Activated CD4-positive, alpha-beta T cell treated with anti-CD3 and anti-CD28 coated beads for 1 hour (primary cell): ENCODE data around the gene ZCCHC2.

Source experiments
- DNase-seq: peaks from one replicate; pipeline ENCODE4 v3.0.0-alpha.2; 2020

ZCCHC2 gene

GRCh38 chr18:62611453-62612288 is 88.8 kb downstream of the ZCCHC2 start:
- no peak for DNase-seq

- no peak for DNase-seq
Measured at GRCh38 chr18:62612289-62612645, 89.4 kb downstream of the ZCCHC2 start.

GRCh38 chr18:62612776-62613175 is 90.0 kb downstream of the ZCCHC2 start:
- no peak for DNase-seq

GRCh38 chr18:62614494-62614893 is 91.7 kb downstream of the ZCCHC2 start:
- no peak for DNase-seq

GRCh38 chr18:62616331-62616805 is 93.5 kb downstream of the ZCCHC2 start:
- no peak for DNase-seq

- no peak for DNase-seq
Measured at GRCh38 chr18:62617793-62618591, 95.2 kb downstream of the ZCCHC2 start.

- DNase-seq, result no peak
Measured at GRCh38 chr18:62618735-62619134, 95.9 kb downstream of the ZCCHC2 start.

- DNase-seq, result no peak
Measured at GRCh38 chr18:62621546-62621945, 98.7 kb downstream of the ZCCHC2 start.

GRCh38 chr18:62625019-62625418 is 102.2 kb downstream of the ZCCHC2 start:
- no peak for DNase-seq
